WTC11 (cell line): ENCODE results near the gene GALNT13. TPM values are rescaled to one million over a fixed set of nuclear protein-coding genes. Genes with fewer than 3 reads are reported as not detected.

Source experiments
- ATAC-seq: fragments of 200-7000 bp; cut with Tn5 transposase; 2 replicates; pipeline ENCODE4 v1.10.0; 2021; ENCODE audit warnings: mild to moderate bottlenecking, moderate library complexity
- CTCF ChIA-PET: fragments of 300-600 bp; sonication (Branson Sonifier 250); formaldehyde crosslinking; loops from one replicate; lab custom pipeline; 2021; ENCODE audit warnings: antibody characterized with exemption; lab: Charles Lee
- POLR2A ChIA-PET: fragments of 350-600 bp; sonication (Branson Sonifier 250); formaldehyde crosslinking; loops from one replicate; lab custom pipeline; 2021; ENCODE audit warnings: antibody characterized with exemption; lab: Charles Lee
- DNase-seq: peaks from one replicate; pipeline ENCODE4 v3.0.0; 2021; ENCODE audit warnings: low spot score
- H3K27ac Mint-ChIP-seq: 2 replicates; pipeline ENCODE4 v1.8.0; 2021; ENCODE audit warnings: mixed read lengths
- H3K27me3 Mint-ChIP-seq: 2 replicates; pipeline ENCODE4 v1.8.0; 2021; ENCODE audit warnings: low read depth, mild to moderate bottlenecking, moderate library complexity, mixed read lengths
- H3K36me3 Mint-ChIP-seq: 2 replicates; pipeline ENCODE4 v1.8.0; 2021; ENCODE audit warnings: mixed read lengths
- H3K4me1 Mint-ChIP-seq: 2 replicates; pipeline ENCODE4 v1.8.0; 2022; ENCODE audit warnings: mixed read lengths
- H3K4me3 Mint-ChIP-seq: 2 replicates; pipeline ENCODE4 v1.8.0; 2021; ENCODE audit warnings: mild to moderate bottlenecking, moderate library complexity, mixed read lengths
- H3K9me3 Mint-ChIP-seq: 2 replicates; pipeline ENCODE4 v1.8.0; 2021; ENCODE audit warnings: mixed read lengths
- FOXJ3 ChIP-seq: sonication (generic); formaldehyde crosslinking; IDR thresholded peaks from 2 replicates; pipeline ENCODE4 v1.9.0; 2021; ENCODE audit warnings: missing genetic modification reagents, mild to moderate bottlenecking, borderline replicate concordance
- FOXK1 ChIP-seq: sonication (generic); formaldehyde crosslinking; IDR thresholded peaks from 2 replicates; pipeline ENCODE4 v1.8.0; 2022; ENCODE audit warnings: mild to moderate bottlenecking, moderate library complexity, missing genetic modification reagents
- HMGA2 ChIP-seq: fragments of 250-450 bp; sonication (Bioruptor Pico); IDR thresholded peaks from 2 replicates; pipeline ENCODE4 v1.4.0; 2021; ENCODE audit warnings: mild to moderate bottlenecking, moderate library complexity
- NR1H2 ChIP-seq: sonication (generic); formaldehyde crosslinking; IDR thresholded peaks from 2 replicates; pipeline ENCODE4 v1.9.0; 2021; ENCODE audit warnings: mild to moderate bottlenecking, moderate library complexity, missing genetic modification reagents
- PRRX2 ChIP-seq: fragments of 250-450 bp; sonication (Bioruptor Pico); IDR thresholded peaks from 2 replicates; pipeline ENCODE4 v1.8.0; 2021; ENCODE audit warnings: mild to moderate bottlenecking
- SP1 ChIP-seq: sonication (generic); formaldehyde crosslinking; conservative IDR thresholded peaks from 2 replicates; pipeline ENCODE4 v1.8.1; 2022; ENCODE audit warnings: missing genetic modification reagents
- TEAD1 ChIP-seq: sonication (generic); formaldehyde crosslinking; IDR thresholded peaks from 2 replicates; pipeline ENCODE4 v1.8.0; 2022; ENCODE audit warnings: mild to moderate bottlenecking, missing genetic modification reagents
- ZNF396 ChIP-seq: fragments of 250-450 bp; sonication (Bioruptor Pico); IDR thresholded peaks from 2 replicates; pipeline ENCODE4 v1.8.0; 2021; ENCODE audit warnings: mild to moderate bottlenecking, moderate library complexity, borderline replicate concordance
- ZNF423 ChIP-seq: fragments of 250-450 bp; sonication (Bioruptor Pico); IDR thresholded peaks from 2 replicates; pipeline ENCODE4 v2.1.2; 2022; ENCODE audit warnings: mild to moderate bottlenecking, moderate library complexity
- total RNA-seq: library from RNA; stranded (reverse); gene quantifications from 3 replicates; pipeline ENCODE4 v1.2.3, GENCODE V29; 2021
- TF ChIP-seq, protein P1 (sequence below): fragments of 250-450 bp; sonication (Bioruptor Pico); conservative IDR thresholded peaks from 2 replicates; pipeline ENCODE4 v1.9.0; 2021; ENCODE audit warnings: mild to moderate bottlenecking
- TF ChIP-seq, protein P2 (sequence below): sonication (generic); formaldehyde crosslinking; IDR thresholded peaks from 2 replicates; pipeline ENCODE4 v1.8.0; 2022; ENCODE audit warnings: missing genetic modification reagents
- TF ChIP-seq, protein P3 (sequence below): sonication (generic); formaldehyde crosslinking; conservative IDR thresholded peaks from 2 replicates; pipeline ENCODE4 v1.8.1; 2023; ENCODE audit warnings: mild to moderate bottlenecking, low read depth, missing genetic modification reagents, moderate library complexity
- TF ChIP-seq, protein P4 (sequence below): fragments of 250-450 bp; sonication (Bioruptor Pico); IDR thresholded peaks from 2 replicates; pipeline ENCODE4 v1.9.0; 2021; ENCODE audit warnings: mild to moderate bottlenecking, borderline replicate concordance
- TF ChIP-seq, protein P5 (sequence below): sonication (generic); formaldehyde crosslinking; IDR thresholded peaks from 2 replicates; pipeline ENCODE4 v1.8.0; 2022; ENCODE audit warnings: mild to moderate bottlenecking, missing genetic modification reagents
- TF ChIP-seq, protein P6 (sequence below): sonication (generic); formaldehyde crosslinking; IDR thresholded peaks from 2 replicates; pipeline ENCODE4 v1.8.1; 2022; ENCODE audit warnings: mild to moderate bottlenecking, moderate library complexity, missing genetic modification reagents

Gene GALNT13
- total RNA-seq, 1 experiment from 2014 or later = 9.9 TPM

DNA sequence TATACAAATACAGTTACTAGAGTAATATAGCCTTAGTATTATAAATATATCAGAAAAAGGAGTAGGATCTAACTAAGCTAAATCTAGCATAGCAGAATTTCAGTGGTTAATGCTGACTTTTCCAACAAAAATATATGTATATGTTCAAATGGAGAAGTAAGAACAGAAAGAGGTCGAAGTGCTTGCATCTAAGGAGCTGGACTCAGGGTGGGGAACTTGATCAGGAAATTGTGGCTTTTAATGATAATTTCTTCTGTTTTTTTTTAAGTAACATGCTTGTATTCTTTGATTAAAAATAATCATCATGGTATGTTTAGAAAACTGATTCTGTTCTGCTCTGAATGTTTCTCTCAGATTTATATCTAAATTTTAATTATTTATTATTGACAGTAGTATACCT lies 327.1 kb downstream of the GALNT13 start:
- DNase-seq = no peak
- no peaks in the 10 kb centered on the region for H3K9me3 Mint-ChIP-seq
- no peaks in the 10 kb centered on the region for H3K27me3 Mint-ChIP-seq
- H3K36me3 Mint-ChIP-seq = no peaks in the 10 kb centered on the region
- no peak for TF ChIP-seq ZNF396 (CRISPR knock-in tag)
- no peak for TF ChIP-seq TEAD1 (CRISPR knock-in tag)
- no peak for TF ChIP-seq FOXK1 (CRISPR knock-in tag)
- TF ChIP-seq, protein P1, sequence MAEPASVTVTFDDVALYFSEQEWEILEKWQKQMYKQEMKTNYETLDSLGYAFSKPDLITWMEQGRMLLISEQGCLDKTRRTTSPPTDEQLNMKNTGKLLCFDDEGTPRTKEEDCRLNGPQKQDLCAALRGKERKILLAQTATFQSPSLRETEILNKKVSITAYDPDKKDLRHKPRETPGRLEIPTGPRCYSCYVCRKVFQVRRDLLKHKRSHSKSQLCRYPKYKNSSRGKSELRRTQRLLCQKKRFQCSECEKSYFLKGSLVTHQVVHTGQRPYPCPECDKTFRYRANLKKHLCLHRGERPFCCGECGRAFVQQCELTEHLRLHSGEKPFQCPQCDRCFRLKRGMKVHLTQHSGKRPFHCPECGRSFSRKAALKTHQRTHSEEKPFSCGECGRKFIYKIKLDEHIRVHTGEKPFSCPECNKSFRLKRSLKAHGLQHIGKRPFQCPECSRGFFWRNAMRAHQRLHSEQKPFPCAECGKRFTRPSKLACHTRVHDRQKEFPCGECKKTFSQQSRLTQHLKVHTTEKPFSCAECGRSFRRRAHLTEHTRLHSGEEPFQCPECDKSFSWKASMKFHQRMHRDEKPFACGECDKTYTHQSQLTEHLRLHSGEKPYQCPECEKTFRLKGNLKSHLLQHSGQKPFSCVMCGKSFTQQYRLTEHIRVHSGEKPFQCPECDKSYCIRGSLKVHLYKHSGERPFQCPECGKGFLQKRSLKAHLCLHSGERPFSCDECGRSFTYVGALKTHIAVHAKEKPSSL = no peak
- no peak for TF ChIP-seq NR1H2 (CRISPR knock-in tag)
- TF ChIP-seq, protein P2, sequence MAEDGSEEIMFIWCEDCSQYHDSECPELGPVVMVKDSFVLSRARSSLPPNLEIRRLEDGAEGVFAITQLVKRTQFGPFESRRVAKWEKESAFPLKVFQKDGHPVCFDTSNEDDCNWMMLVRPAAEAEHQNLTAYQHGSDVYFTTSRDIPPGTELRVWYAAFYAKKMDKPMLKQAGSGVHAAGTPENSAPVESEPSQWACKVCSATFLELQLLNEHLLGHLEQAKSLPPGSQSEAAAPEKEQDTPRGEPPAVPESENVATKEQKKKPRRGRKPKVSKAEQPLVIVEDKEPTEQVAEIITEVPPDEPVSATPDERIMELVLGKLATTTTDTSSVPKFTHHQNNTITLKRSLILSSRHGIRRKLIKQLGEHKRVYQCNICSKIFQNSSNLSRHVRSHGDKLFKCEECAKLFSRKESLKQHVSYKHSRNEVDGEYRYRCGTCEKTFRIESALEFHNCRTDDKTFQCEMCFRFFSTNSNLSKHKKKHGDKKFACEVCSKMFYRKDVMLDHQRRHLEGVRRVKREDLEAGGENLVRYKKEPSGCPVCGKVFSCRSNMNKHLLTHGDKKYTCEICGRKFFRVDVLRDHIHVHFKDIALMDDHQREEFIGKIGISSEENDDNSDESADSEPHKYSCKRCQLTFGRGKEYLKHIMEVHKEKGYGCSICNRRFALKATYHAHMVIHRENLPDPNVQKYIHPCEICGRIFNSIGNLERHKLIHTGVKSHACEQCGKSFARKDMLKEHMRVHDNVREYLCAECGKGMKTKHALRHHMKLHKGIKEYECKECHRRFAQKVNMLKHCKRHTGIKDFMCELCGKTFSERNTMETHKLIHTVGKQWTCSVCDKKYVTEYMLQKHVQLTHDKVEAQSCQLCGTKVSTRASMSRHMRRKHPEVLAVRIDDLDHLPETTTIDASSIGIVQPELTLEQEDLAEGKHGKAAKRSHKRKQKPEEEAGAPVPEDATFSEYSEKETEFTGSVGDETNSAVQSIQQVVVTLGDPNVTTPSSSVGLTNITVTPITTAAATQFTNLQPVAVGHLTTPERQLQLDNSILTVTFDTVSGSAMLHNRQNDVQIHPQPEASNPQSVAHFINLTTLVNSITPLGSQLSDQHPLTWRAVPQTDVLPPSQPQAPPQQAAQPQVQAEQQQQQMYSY (CRISPR knock-in tag) = no peak
- TF ChIP-seq PRRX2 = no peak
- TF ChIP-seq, protein P3, sequence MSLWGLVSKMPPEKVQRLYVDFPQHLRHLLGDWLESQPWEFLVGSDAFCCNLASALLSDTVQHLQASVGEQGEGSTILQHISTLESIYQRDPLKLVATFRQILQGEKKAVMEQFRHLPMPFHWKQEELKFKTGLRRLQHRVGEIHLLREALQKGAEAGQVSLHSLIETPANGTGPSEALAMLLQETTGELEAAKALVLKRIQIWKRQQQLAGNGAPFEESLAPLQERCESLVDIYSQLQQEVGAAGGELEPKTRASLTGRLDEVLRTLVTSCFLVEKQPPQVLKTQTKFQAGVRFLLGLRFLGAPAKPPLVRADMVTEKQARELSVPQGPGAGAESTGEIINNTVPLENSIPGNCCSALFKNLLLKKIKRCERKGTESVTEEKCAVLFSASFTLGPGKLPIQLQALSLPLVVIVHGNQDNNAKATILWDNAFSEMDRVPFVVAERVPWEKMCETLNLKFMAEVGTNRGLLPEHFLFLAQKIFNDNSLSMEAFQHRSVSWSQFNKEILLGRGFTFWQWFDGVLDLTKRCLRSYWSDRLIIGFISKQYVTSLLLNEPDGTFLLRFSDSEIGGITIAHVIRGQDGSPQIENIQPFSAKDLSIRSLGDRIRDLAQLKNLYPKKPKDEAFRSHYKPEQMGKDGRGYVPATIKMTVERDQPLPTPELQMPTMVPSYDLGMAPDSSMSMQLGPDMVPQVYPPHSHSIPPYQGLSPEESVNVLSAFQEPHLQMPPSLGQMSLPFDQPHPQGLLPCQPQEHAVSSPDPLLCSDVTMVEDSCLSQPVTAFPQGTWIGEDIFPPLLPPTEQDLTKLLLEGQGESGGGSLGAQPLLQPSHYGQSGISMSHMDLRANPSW (CRISPR knock-in tag) = no peak
- no peak for TF ChIP-seq FOXJ3
- H3K4me1 Mint-ChIP-seq = no peaks in the 10 kb centered on the region
- H3K4me3 Mint-ChIP-seq = no peak overlapping the region
- ChIA-PET POLR2A (no interaction called here), CTCF (no interaction called here)
- ATAC-seq = no peak
- H3K27ac Mint-ChIP-seq = no peak overlapping the region

DNA sequence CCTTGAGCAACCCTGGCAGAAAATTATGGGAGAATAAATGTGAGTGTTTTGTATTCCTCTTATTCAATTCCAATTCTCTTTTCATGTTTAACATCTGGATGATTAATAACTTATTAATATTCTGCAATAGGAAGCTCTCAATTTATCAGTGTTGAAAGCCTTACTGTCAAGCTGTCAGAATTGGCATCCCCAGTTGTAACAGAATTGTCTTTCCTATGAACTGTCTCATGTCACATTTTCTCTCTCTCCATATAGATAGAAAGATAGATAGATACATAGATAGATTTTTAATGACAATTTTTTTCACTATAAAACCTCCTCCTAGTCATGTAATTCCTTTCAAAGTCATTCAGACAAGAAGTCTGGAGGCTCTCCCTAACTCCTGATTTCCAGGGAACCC lies 331.5 kb downstream of the GALNT13 start:
- H3K27me3 Mint-ChIP-seq = no peaks in the 10 kb centered on the region
- peaks cover 2% of the 10 kb centered on the region; the same call in 1 of the 2 replicates for H3K4me1 Mint-ChIP-seq
- no peaks in the 10 kb centered on the region for H3K9me3 Mint-ChIP-seq
- H3K36me3 Mint-ChIP-seq = no peaks in the 10 kb centered on the region
- POLR2A ChIA-PET = no interaction called here
- H3K27ac Mint-ChIP-seq = no peak overlapping the region
- DNase-seq (no peak), ATAC-seq (no peak)
- CTCF ChIA-PET = no interaction called here
- H3K4me3 Mint-ChIP-seq = no peak overlapping the region
- TF ChIP-seq NR1H2 (CRISPR knock-in tag) (no peak), ZNF396 (CRISPR knock-in tag) (no peak), ZNF423 (CRISPR knock-in tag) (no peak), SP1 (CRISPR knock-in tag) (no peak), HMGA2 (CRISPR knock-in tag) (no peak)
- TF ChIP-seq, protein P1 = no peak
- TF ChIP-seq, protein P4, sequence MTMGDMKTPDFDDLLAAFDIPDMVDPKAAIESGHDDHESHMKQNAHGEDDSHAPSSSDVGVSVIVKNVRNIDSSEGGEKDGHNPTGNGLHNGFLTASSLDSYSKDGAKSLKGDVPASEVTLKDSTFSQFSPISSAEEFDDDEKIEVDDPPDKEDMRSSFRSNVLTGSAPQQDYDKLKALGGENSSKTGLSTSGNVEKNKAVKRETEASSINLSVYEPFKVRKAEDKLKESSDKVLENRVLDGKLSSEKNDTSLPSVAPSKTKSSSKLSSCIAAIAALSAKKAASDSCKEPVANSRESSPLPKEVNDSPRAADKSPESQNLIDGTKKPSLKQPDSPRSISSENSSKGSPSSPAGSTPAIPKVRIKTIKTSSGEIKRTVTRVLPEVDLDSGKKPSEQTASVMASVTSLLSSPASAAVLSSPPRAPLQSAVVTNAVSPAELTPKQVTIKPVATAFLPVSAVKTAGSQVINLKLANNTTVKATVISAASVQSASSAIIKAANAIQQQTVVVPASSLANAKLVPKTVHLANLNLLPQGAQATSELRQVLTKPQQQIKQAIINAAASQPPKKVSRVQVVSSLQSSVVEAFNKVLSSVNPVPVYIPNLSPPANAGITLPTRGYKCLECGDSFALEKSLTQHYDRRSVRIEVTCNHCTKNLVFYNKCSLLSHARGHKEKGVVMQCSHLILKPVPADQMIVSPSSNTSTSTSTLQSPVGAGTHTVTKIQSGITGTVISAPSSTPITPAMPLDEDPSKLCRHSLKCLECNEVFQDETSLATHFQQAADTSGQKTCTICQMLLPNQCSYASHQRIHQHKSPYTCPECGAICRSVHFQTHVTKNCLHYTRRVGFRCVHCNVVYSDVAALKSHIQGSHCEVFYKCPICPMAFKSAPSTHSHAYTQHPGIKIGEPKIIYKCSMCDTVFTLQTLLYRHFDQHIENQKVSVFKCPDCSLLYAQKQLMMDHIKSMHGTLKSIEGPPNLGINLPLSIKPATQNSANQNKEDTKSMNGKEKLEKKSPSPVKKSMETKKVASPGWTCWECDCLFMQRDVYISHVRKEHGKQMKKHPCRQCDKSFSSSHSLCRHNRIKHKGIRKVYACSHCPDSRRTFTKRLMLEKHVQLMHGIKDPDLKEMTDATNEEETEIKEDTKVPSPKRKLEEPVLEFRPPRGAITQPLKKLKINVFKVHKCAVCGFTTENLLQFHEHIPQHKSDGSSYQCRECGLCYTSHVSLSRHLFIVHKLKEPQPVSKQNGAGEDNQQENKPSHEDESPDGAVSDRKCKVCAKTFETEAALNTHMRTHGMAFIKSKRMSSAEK = no peak
- TF ChIP-seq, protein P3 (CRISPR knock-in tag) = no peak
- TF ChIP-seq, protein P5, sequence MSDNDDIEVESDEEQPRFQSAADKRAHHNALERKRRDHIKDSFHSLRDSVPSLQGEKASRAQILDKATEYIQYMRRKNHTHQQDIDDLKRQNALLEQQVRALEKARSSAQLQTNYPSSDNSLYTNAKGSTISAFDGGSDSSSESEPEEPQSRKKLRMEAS (CRISPR knock-in tag) = no peak
- TF ChIP-seq, protein P6, sequence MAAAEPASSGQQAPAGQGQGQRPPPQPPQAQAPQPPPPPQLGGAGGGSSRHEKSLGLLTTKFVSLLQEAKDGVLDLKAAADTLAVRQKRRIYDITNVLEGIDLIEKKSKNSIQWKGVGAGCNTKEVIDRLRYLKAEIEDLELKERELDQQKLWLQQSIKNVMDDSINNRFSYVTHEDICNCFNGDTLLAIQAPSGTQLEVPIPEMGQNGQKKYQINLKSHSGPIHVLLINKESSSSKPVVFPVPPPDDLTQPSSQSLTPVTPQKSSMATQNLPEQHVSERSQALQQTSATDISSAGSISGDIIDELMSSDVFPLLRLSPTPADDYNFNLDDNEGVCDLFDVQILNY = no peak
